Measurements from ENCODE around the gene RCSD1.

- TF ChIP-seq CTCF (IDR thresholded peaks at IDR 0.05) (no peak), POLR2A (IDR thresholded peaks at IDR 0.05) (no peak)
Observed at GRCh38 chr1:167634435-167634834, 4.4 kb downstream of the RCSD1 start.
